ENCODE results near the gene JAM2. TPM values are rescaled to one million over a fixed set of nuclear protein-coding genes. Genes with fewer than 3 reads are reported as not detected.

JAM2 gene
- total and polyA plus RNA-seq, 10 of the 15 experiments (the other 5 are each of a cell fraction or from before 2014, with no cell fraction given): 2.1 to 30.4 (median 8.6) TPM

GRCh38 chr21:25742900-25743299 is 103.8 kb downstream of the JAM2 start:
- Histone ChIP-seq H3K79me2 (ENCODE audit: control insufficient read depth, insufficient read depth, low read length) (peaks cover 27% of the 10 kb centered on the region), H2AFZ (ENCODE audit: control insufficient read depth, low read depth, low read length) (no peak overlapping the region), H3K27ac (ENCODE audit: control insufficient read depth, insufficient read depth) (no peak overlapping the region), H3K9ac (ENCODE audit: control insufficient read depth, insufficient read depth, low read length) (no peak overlapping the region), H3K4me2 (ENCODE audit: control insufficient read depth, insufficient read depth) (no peak overlapping the region), H3K4me1 (ENCODE audit: control insufficient read depth, insufficient read depth, low read length) (peaks cover 16% of the 10 kb centered on the region), H3K27me3 (replicated peaks in 1 of 2; ENCODE audit: control insufficient read depth in 2 of 2, insufficient read depth in 2 of 2, low read length in 1 of 2) (no peaks in the 10 kb centered on the region), H4K20me1 (ENCODE audit: control insufficient read depth, insufficient read depth) (no peaks in the 10 kb centered on the region), H3K9me3 (replicated peaks; ENCODE audit: control insufficient read depth, insufficient read depth, low read length) (no peaks in the 10 kb centered on the region), H3K36me3 (ENCODE audit: control insufficient read depth in 2 of 2, insufficient read depth in 2 of 2, low read length in 1 of 2) (peaks cover 0 to 15% of the 10 kb centered on the region in 2 experiments; a peak in 2 of 4 replicates), H3K4me3 (no peak overlapping the region)
- RAD21 ChIA-PET (ENCODE audit: unreplicated experiment): no interaction called here
- no TSS peak for BruUV-seq (replicated peaks)
- WGBS (ENCODE audit: insufficient coverage, insufficient replicate concordance, low lambda C conversion rate, missing lambda C conversion rate): 92% methylated on average over 3 of the region's 3 CpGs
- intact Hi-C loops (cut with micrococcal nuclease; ENCODE audit: unreplicated experiment): no loop called here
- ATAC-seq (peak; percentile 45), FAIRE-seq (no peak), DNase-seq (ENCODE audit: low read depth, low spot score) (no peak)
- CTCF ChIA-PET: interaction anchor here (0.8 to 2.1 kb wide), 2 partner anchors 35 to 56 kb away, joined by 3 to 6 read pairs; no protein-coding TSS in a partner anchor
- POLR2A ChIA-PET: no interaction called here
- SMC1A ChIA-PET (ENCODE audit: uncharacterized antibody, unreplicated experiment): interaction anchor here (0.6 kb wide), 1 partner anchor 338 kb away, joined by 3 read pairs; no protein-coding TSS in a partner anchor
- in situ Hi-C loops (cut with MboI): no loop called here
- TF ChIP-seq TCF7 (IDR thresholded peaks at IDR 0.05; ENCODE audit: borderline replicate concordance) (no peak), CEBPB (IDR thresholded peaks at IDR 0.05; ENCODE audit: borderline replicate concordance in 1 of 2, low read depth in 2 of 2, low read length in 2 of 2) (no peak), CBFB (IDR thresholded peaks at IDR 0.05; ENCODE audit: low read depth) (no peak), ZZZ3 (IDR thresholded peaks at IDR 0.05; ENCODE audit: control insufficient read depth, insufficient read length, low read depth) (no peak), SMAD5 (IDR thresholded peaks at IDR 0.05; ENCODE audit: low read depth) (no peak), RCOR1 (conservative IDR thresholded peaks at IDR 0.05; ENCODE audit: low read depth, low read length) (no peak), TARDBP (IDR thresholded peaks at IDR 0.05; ENCODE audit: borderline replicate concordance) (no peak), PAX8 (IDR thresholded peaks at IDR 0.05) (no peak), ZNF274 (IDR thresholded peaks at IDR 0.05; ENCODE audit: insufficient read depth, insufficient read length) (no peak), PBX3 (IDR thresholded peaks at IDR 0.05; ENCODE audit: insufficient replicate concordance, low read depth, low read length) (no peak), USF1 (IDR thresholded peaks at IDR 0.05; ENCODE audit: borderline replicate concordance, extremely low read length, insufficient read depth, low read depth, low read length) (no peak)
